Right lobe of liver (tissue), 6 donors: Measurements from ENCODE around the gene NLGN1. TPM values are rescaled to one million over a fixed set of nuclear protein-coding genes. Genes with fewer than 3 reads are reported as not detected.

Experiments
- ATAC-seq, 4 donors: fragments of 200-7000 bp; cut with Tn5 transposase; one replicate each; pipeline ENCODE4 v1.9.1; 2020; ENCODE audit warnings: mild to moderate bottlenecking in 4 of 4, moderate library complexity in 4 of 4
- DNase-seq, 3 donors: peaks; one replicate each; pipeline ENCODE4 v3.0.0-alpha.2; 2020
- H3K27ac ChIP-seq, 3 donors: fragments of 200-600 bp; one replicate each; pipeline ENCODE4 v1.8.0; 2022
- H3K27me3 ChIP-seq, 2 donors: fragments of 200-600 bp; one replicate each; pipeline ENCODE4 v1.8.0; 2022
- H3K36me3 ChIP-seq, 4 donors: fragments of 200-600 bp; sonication (generic) in 1 of 4; one replicate each; pipeline versions ENCODE4 v1.5.1 to v1.8.0; 2017 to 2022; ENCODE audit warnings: control low read depth in 1 of 4
- H3K4me1 ChIP-seq, 4 donors: fragments of 200-600 bp; sonication (generic) in 1 of 4; one replicate each; pipeline versions ENCODE4 v1.5.1 to v1.8.0; 2017 to 2022; ENCODE audit warnings: control low read depth in 1 of 4
- H3K4me3 ChIP-seq, 3 donors: fragments of 200-600 bp; one replicate each; pipeline ENCODE4 v1.8.0; 2022
- H3K9me3 ChIP-seq, 4 donors: fragments of 200-600 bp; sonication (generic) in 1 of 4; one replicate each; pipeline versions ENCODE4 v1.5.1 to v1.8.0; 2017 to 2022; ENCODE audit warnings: control low read depth in 1 of 4
- CTCF ChIP-seq, 4 donors: fragments of 200-600 bp in 3 of 4; fragments of 450-650 bp in 1 of 4; IDR thresholded peaks; one replicate each; pipeline versions ENCODE4 v1.5.1 to v1.8.0; 2016 to 2022; ENCODE audit warnings: antibody characterized with exemption in 4 of 4, mild to moderate bottlenecking in 2 of 4
- POLR2A ChIP-seq: fragments of 450-650 bp; IDR thresholded peaks from one replicate; pipeline ENCODE4 v1.6.1; 2017; ENCODE audit warnings: antibody characterized with exemption, mild to moderate bottlenecking
- WGBS: methylation state at CpG from one replicate; pipeline ENCODE4 v1.1.6; 2018; ENCODE audit warnings: low coverage, low lambda C conversion rate; ENCODE audit not compliant: insufficient coverage; ENCODE audit errors: missing lambda C conversion rate; 5-methylcytosine and 5-hydroxymethylcytosine counted together
- intact Hi-C, 2 donors: fragments of 100-400 bp; cut with DNase I; formaldehyde crosslinking; loops; one replicate each; pipeline versions ENCODE4 v1.11.2 to v1.14.1; 2022
- total RNA-seq, 6 experiments: library from RNA; depleted of rRNA in 2 of 6; stranded (reverse); fragments of >200 nt in 2 of 6; fragmentation: NEBNext Ultra II Directional in 3 of 6; extraction: Animal tissue kit (Norgen Biotek cat#: 25700) in 3 of 6; gene quantifications; one replicate each; pipeline versions ENCODE4 v1.1.0 to v1.2.4, GENCODE V29; 2016 to 2023
- donor health status: DM: no; HTN: yes; CAD: no.
- donor health status: DM: no; HTN: no; CAD: no.
- donor health status: DM: no; HTN: no; CAD: no.
- donor health status: DM: no; HTN: yes; CAD: no.
- donor health status: DM: no; HTN: yes; CAD: no.

The NLGN1 gene
- total RNA-seq, 6 experiments from 2014 or later, result 0.02 to 0.12 TPM; not detected in 4

GRCh38 chr3:173826901-173827609 lies 429.5 kb downstream of the NLGN1 start:
- Histone ChIP-seq H3K36me3 (no peaks in the 10 kb centered on the region), H3K27ac (no peak overlapping the region), H3K9me3 (no peaks in the 10 kb centered on the region), H3K4me3 (no peak overlapping the region), H3K4me1 (no peaks in the 10 kb centered on the region), H3K27me3 (no peaks in the 10 kb centered on the region)
- DNase-seq (no peak), ATAC-seq (no peak)
- intact Hi-C loops, result no loop called here
- WGBS, result 28% methylated on average over 3 of the region's 3 CpGs
- TF ChIP-seq POLR2A (no peak), CTCF (IDR thresholded peaks at IDR 0.05) (no peak)

DNA sequence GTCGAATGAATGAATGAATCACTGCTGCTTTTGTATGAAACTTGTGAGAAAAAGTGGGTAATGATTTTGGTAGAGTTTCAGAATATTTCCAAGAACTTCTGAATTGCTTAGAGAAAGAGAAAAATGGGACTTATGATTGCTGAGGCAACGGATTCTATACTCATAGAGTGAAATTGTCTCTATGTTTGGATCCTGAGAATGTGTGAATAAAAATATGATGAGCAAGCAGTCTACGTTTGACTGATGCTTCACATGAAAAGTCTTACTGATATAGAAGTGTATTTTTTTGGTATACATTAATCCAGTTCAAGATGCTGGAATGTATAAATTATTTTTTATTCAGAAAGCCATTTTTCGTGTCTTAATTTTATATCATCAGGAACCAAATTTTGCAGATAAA lies 441.1 kb downstream of the NLGN1 start:
- Histone ChIP-seq H3K36me3 (no peaks in the 10 kb centered on the region), H3K4me3 (no peak overlapping the region), H3K27me3 (no peaks in the 10 kb centered on the region), H3K4me1 (no peaks in the 10 kb centered on the region), H3K9me3 (no peaks in the 10 kb centered on the region), H3K27ac (no peak overlapping the region)
- ATAC-seq, result no peak
- DNase-seq, result no peak
- TF ChIP-seq POLR2A (no peak), CTCF (IDR thresholded peaks at IDR 0.05) (no peak)
- 37% methylated on average over 4 of the region's 4 CpGs for WGBS
- intact Hi-C loops, result no loop called here

DNA sequence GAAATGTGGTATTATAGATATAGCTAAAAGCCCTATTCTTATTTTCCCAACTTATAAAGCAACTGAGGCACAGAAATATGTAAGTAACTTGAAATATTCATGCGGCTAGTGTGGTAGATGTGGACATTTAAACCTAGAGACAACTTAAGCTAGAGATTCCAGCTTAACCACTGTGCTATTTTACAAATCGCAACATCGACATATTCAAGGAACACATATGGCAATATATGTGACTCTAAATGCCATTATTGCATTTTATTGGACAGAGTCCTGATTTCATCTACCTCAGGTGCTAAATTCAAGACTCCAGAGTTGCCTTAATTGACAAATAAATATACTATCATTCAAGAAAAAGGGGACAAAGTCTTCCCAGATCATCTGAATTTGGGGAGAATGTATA lies 442.3 kb downstream of the NLGN1 start:
- no peaks in the 10 kb centered on the region for H3K4me1 ChIP-seq
- intact Hi-C loops, result no loop called here
- no peaks in the 10 kb centered on the region for H3K36me3 ChIP-seq
- no peak overlapping the region for H3K27ac ChIP-seq
- ATAC-seq (no peak), DNase-seq (no peak)
- no peaks in the 10 kb centered on the region for H3K9me3 ChIP-seq
- no peak for TF ChIP-seq CTCF (IDR thresholded peaks at IDR 0.05)
- TF ChIP-seq POLR2A, result no peak
- H3K4me3 ChIP-seq, result no peak overlapping the region
- 54% methylated on average over 3 of the region's 3 CpGs for WGBS
- H3K27me3 ChIP-seq, result no peaks in the 10 kb centered on the region

GRCh38 chr3:173841334-173841733 lies 443.8 kb downstream of the NLGN1 start:
- 21% methylated on average over 1 of the region's 1 CpG for WGBS

More at GRCh38 chr3:173841334-173841733, 443.8 kb downstream of the NLGN1 start:
- DNase-seq (no peak), ATAC-seq (no peak)
- Histone ChIP-seq H3K36me3 (no peaks in the 10 kb centered on the region), H3K4me3 (no peak overlapping the region), H3K27me3 (no peaks in the 10 kb centered on the region), H3K27ac (no peak overlapping the region), H3K9me3 (no peaks in the 10 kb centered on the region), H3K4me1 (no peaks in the 10 kb centered on the region)
- TF ChIP-seq CTCF (IDR thresholded peaks at IDR 0.05), result no peak
- intact Hi-C loops, result no loop called here
